Activated CD8-positive, alpha-beta memory T cell treated with anti-CD3 and anti-CD28 coated beads for 4 hours (primary cell): Measurements from ENCODE around the gene CFAP45.

Source experiments
- DNase-seq, 2 donors: peaks; one replicate each; pipeline ENCODE4 v3.0.0-alpha.2; 2020; ENCODE audit warnings: low read depth in 2 of 2

Gene CFAP45

GRCh38 chr1:159877695-159878444 is 22.1 kb downstream of the CFAP45 start:
- no peak for DNase-seq

- no peak for DNase-seq
Measured at GRCh38 chr1:159873530-159874143, 26.3 kb downstream of the CFAP45 start.

GRCh38 chr1:159872891-159873290 is 27.1 kb downstream of the CFAP45 start:
- DNase-seq: no peak

- DNase-seq: no peak
Measured at GRCh38 chr1:159870704-159871103, 29.3 kb downstream of the CFAP45 start.

- DNase-seq: no peak
Measured at GRCh38 chr1:159869607-159870006, 30.4 kb downstream of the CFAP45 start.

GRCh38 chr1:159869173-159869572 is 30.8 kb downstream of the CFAP45 start:
- no peak for DNase-seq

GRCh38 chr1:159868766-159869165 is 31.2 kb downstream of the CFAP45 start:
- DNase-seq: no peak

GRCh38 chr1:159867664-159868026 is 32.3 kb downstream of the CFAP45 start:
- no peak for DNase-seq

GRCh38 chr1:159866905-159867663 is 32.9 kb downstream of the CFAP45 start:
- no peak for DNase-seq

- DNase-seq: no peak
Measured at GRCh38 chr1:159866066-159866465, 33.9 kb downstream of the CFAP45 start.

- no peak for DNase-seq
Measured at GRCh38 chr1:159864262-159864661, 35.7 kb downstream of the CFAP45 start.

- DNase-seq: no peak
Measured at GRCh38 chr1:159862557-159862956, 37.4 kb downstream of the CFAP45 start, which contains the start of gene VSIG8. VSIG8 (minus strand) TSS chr1:159862657; CDS start chr1:159862521, 136 bp downstream.

- DNase-seq: no peak
Measured at GRCh38 chr1:159862031-159862430, 37.9 kb downstream of the CFAP45 start.

GRCh38 chr1:159861218-159861617 is 38.7 kb downstream of the CFAP45 start:
- no peak for DNase-seq

GRCh38 chr1:159860456-159860855 is 39.5 kb downstream of the CFAP45 start:
- DNase-seq: no peak

- DNase-seq: no peak
Measured at GRCh38 chr1:159859767-159860322, 40.1 kb downstream of the CFAP45 start.

GRCh38 chr1:159857889-159858288 is 42.1 kb downstream of the CFAP45 start:
- DNase-seq: no peak

- DNase-seq: no peak
Measured at GRCh38 chr1:159856576-159856975, 43.4 kb downstream of the CFAP45 start.

GRCh38 chr1:159855709-159856108 is 44.3 kb downstream of the CFAP45 start:
- DNase-seq: no peak

- peak; percentile 38 to 45 for DNase-seq
Measured at GRCh38 chr1:159854693-159855192, 45.2 kb downstream of the CFAP45 start.

GRCh38 chr1:159854116-159854692 is 45.8 kb downstream of the CFAP45 start:
- DNase-seq: no peak
